GM12874 (cell line): ENCODE measurements around the gene ANKS1B.

Experiments
- TF ChIP-seq, protein P1 (sequence below): IDR thresholded peaks from 2 replicates; pipeline ENCODE4 v1.5.1; 2011; ENCODE audit warnings: low read depth, mild to moderate bottlenecking, control low read depth, low read length, moderate library complexity; ENCODE audit not compliant: insufficient read depth

ANKS1B gene

DNA sequence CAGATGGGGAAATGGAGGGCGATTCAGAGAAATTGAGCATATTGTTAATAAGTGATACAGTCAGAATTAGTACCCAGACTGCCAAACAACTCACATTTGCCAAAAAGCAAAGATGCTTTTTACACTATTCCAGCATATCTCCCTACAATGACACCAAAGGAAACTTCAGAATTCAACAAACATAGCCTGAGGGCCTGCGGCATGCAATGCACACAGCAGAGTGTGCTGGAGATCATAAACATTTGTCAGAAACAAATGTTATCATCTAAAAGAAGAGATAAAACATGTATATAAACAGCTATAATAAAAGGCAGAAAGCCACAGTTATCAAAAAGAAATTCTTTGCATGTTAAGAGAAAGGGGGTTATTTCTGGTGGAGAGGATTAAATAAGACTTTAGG is 357.3 kb downstream of the ANKS1B start:
- TF ChIP-seq, protein P1, sequence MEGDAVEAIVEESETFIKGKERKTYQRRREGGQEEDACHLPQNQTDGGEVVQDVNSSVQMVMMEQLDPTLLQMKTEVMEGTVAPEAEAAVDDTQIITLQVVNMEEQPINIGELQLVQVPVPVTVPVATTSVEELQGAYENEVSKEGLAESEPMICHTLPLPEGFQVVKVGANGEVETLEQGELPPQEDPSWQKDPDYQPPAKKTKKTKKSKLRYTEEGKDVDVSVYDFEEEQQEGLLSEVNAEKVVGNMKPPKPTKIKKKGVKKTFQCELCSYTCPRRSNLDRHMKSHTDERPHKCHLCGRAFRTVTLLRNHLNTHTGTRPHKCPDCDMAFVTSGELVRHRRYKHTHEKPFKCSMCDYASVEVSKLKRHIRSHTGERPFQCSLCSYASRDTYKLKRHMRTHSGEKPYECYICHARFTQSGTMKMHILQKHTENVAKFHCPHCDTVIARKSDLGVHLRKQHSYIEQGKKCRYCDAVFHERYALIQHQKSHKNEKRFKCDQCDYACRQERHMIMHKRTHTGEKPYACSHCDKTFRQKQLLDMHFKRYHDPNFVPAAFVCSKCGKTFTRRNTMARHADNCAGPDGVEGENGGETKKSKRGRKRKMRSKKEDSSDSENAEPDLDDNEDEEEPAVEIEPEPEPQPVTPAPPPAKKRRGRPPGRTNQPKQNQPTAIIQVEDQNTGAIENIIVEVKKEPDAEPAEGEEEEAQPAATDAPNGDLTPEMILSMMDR = no peak

GRCh38 chr12:99620159-99620479 is 364.6 kb downstream of the ANKS1B start:
- TF ChIP-seq, protein P1 = no peak

- TF ChIP-seq, protein P1 = peak; percentile 77
Observed at GRCh38 chr12:99619389-99620158, 365.2 kb downstream of the ANKS1B start.

- TF ChIP-seq, protein P1 = no peak
Observed at GRCh38 chr12:99618657-99619056, 366.1 kb downstream of the ANKS1B start.

DNA sequence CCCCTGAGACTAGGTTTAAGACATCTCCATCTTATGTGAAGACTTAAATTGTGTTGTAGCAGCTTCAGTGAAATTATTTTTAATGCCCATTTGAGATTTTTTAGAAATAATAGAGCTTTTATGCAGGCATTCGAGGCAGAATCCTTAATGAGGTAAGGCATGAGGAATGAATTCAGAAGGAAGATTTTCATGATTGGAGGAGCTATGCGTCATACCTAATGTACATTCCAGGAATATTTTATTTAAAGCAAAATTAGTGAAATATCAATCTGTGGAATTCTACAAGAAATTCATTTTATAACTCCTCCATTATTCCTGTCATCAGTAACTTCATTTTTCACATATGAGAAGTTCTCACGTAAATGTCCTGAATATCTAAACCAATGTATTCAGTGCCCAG is 373.1 kb downstream of the ANKS1B start:
- TF ChIP-seq, protein P1 = no peak

GRCh38 chr12:99611117-99611516 is 373.6 kb downstream of the ANKS1B start:
- TF ChIP-seq, protein P1 = no peak

DNA sequence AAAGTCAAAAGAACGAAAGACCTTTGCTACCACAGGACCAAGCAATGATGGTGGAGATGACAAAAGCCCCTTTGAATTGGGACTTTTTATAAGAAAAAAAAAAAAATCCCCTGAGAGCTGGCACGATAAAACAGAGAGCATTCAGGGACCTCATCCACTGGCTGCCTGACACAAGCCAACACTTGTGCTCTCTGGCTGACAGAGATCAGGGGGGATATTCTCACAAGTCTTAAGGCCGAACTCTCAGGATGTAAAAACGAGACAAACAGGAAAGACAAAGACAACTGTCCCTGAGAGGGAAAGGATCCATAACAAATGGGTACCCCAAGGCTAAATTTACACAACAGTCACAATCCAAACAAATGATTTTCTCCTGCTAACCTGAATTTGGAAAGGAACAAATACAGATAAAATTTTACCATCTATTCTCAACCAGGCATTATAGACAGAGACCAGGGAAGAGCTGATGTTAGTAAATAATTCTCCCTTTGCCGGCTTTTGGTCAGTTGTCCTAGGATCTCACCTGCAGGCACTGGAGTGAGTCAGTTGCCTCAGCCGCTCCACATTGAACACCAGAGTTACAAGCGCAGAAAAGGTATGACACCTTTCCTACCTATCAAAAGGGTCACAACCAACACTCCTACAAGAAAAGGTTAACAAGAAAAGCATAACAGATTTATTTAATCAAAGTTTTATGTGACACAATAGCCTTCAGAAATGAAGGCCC is 375.1 kb downstream of the ANKS1B start:
- TF ChIP-seq, protein P1 = no peak
